Anterior cingulate cortex (tissue), 58 donors: Measurements from ENCODE around the gene SHC3.

ENCODE experiments used
- DNase-seq, 58 donors: peaks; one replicate each; lab custom pipeline; 2025; lab: John Stamatoyannopoulos, UW

The SHC3 gene

DNA sequence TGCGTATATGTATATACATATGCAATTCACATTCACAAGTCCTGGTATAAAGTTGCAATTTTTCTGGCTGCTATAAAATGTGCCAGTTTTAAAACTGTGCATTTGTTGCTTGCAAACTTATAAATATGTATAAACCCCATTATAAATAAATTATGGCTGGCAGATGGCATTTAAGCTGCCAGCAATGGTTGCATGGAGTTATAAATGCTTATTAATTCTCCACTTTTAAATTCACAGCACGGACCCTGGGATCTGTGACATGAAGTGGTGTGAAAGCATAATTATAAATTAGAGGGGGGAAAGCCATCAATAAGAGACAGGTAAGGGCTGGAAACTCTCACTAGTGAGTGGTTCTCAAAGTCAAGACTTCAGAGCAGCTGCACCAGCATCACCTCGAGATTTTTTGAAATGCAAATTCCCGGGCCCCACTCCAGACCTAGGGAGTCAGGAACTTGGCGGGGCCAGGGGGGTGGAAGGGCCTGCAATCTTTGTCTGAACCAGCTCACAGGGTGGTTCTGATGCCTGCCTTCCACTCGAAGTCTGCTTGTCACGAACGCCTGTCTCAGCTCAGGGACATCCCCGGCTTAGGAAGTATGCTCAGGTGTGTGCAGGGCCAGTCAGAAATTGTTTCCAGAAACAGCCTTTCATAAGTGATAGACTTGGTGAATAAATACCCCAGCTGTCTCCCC, 170.4 kb downstream of the SHC3 start:
- no peak for DNase-seq

DNA sequence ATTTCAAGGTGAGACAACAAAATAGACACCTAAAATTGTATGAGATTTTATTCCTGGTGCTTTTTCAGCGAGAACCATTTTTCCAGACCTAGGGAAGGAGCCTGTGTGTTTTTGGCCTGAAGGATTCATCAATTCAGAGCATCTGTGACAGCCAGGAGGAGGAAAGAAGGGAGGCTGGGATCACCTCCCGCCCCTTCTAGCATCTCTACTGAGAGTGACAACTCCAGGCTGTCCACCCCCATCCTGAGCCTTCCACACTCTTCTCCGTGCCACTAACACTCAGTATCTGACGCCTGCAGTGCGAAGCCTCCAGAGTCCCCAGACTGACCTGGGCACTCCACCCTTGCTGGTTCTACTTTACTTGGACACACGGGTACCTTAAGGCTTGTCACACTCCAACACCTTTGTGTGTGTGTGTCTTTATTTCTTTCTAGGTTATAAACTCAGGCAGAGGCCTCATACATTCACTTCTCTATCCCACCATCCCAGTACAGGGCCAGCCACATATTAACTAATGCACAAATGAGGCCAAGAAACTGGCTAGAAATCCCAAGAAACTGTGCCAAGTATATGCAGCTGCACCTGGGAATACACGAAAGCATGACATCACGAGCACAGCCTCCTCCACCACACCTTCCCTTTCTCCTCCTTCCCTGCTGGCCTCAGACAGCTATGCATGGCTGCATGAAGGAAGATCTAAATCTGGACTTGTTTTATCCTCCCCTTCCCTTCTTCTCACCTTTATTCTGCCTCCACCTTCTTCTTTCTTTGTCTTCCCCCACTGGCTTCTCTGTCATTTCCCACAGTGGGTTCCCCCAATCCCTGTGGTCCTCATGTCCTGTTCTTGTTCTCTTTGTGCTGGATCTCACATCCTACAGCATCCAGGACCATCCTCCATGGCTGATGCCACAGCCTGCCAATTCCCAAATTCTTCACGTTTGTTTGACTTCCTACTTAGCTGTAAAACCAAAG, 171.3 kb downstream of the SHC3 start:
- DNase-seq = peak in 1 of 58 donors; percentile 14

DNA sequence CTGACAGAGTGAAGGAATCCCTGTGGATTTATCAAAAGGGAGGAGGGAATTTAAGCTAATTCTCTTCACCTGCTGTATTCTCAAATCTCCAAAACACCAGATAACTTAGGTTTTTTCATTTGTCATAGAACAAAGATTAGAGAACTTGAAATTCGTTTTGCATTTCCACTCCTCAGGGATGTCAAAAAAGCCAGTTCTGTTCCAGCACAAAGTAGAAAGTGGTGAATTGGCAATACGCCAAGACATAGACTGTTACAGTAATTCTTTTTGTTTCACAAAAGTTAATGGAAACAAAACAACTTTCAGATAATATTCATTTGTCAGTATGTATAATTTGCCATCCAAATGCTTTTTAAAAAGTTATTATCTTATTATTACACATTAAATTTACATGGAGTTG, 172.4 kb downstream of the SHC3 start:
- no peak for DNase-seq

DNA sequence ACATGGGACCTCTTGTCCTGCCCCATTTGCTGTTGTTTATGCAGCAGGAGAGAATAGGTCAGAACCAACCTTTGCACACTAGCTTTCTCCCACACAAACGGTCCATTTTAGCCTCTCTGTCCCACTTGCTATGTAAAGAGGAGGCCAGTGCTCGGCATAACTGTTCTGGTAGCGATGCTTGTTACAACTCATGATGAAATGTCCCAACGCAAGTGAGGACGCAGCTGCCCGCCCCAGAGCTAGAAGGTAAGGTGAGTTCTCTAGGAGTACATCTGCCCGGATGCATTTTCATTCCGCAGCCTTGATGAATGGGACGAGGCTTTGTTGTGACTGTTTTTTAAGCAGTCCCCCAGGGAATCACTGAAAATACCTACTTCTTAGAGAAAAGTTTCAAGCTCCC, 173.3 kb downstream of the SHC3 start:
- no peak for DNase-seq

DNA sequence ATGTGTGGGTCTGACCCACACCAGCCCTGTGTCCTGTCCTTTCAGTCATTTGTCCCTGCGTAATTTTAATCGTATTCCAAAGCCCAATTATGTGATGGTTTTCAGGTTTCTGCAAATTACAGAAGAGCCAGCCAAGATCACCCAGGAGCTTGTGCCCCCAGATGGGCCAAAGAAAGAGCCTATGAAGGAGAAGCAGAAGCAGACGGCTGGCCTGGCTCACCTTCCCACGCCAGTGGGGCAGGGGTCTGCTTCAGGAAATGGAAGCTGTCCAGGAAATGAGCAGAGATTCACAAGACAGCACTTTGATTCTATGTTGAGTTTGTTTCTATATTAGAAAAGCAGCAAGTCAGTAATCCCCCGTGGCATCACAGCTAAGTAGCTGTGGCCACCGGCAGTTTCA, 175.6 kb downstream of the SHC3 start:
- no peak for DNase-seq

DNA sequence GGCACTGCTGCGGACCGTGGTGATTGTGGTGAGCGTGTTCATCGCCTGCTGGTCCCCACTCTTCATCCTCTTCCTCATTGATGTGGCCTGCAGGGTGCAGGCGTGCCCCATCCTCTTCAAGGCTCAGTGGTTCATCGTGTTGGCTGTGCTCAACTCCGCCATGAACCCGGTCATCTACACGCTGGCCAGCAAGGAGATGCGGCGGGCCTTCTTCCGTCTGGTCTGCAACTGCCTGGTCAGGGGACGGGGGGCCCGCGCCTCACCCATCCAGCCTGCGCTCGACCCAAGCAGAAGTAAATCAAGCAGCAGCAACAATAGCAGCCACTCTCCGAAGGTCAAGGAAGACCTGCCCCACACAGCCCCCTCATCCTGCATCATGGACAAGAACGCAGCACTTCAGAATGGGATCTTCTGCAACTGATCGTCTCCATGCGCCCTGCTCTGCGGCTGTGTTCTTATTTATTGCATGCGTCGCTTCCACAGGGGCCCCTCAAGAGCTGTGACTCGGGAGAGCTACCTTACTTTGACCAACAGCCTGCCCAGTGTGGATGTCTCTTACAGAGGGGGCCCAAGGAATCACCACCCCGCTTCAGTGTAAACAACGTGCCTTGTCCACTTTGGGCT, 176.6 kb downstream of the SHC3 start:
- no peak for DNase-seq

DNA sequence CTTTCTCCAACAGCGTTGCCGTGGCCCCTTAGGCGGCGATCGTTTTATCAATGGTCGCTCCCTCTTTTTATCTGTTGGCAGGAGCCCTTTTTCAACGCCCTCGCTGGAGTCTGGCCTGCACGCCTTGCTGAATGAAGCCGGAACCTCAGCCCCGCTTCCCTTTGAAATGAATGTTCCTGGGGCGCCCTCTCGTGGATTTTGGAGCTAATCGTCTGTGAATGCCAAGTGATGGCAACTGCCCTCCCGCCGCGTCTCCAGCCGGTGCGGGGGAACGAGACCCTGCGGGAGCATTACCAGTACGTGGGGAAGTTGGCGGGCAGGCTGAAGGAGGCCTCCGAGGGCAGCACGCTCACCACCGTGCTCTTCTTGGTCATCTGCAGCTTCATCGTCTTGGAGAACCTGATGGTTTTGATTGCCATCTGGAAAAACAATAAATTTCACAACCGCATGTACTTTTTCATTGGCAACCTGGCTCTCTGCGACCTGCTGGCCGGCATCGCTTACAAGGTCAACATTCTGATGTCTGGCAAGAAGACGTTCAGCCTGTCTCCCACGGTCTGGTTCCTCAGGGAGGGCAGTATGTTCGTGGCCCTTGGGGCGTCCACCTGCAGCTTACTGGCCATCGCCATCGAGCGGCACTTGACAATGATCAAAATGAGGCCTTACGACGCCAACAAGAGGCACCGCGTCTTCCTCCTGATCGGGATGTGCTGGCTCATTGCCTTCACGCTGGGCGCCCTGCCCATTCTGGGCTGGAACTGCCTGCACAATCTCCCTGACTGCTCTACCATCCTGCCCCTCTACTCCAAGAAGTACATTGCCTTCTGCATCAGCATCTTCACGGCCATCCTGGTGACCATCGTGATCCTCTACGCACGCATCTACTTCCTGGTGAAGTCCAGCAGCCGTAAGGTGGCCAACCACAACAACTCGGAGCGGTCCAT, 177.4 kb downstream of the SHC3 start:
- peak in 56 of 58 donors; percentile 27 to 91 (median 74) for DNase-seq

DNA sequence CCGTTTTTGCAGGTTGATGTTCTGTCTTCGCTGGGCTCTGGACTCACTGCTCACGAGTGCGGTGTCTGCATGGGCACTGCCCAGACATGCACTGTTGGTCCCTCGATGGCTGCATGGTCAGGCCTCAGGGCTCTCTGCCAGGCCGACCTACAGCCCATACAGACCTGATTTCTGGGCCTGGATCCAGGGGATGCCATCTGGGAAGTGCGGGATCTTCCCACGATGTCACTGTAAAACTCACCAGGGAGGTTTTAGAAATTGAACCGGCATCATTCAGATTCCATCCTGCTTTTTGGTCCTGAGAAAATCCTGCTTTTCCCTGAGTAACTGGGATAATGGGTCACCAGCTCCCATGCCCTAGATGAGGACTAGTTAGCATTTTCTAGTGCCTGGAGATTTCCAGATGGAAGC, 178.2 kb downstream of the SHC3 start:
- DNase-seq = peak in 1 of 58 donors; percentile 25

DNA sequence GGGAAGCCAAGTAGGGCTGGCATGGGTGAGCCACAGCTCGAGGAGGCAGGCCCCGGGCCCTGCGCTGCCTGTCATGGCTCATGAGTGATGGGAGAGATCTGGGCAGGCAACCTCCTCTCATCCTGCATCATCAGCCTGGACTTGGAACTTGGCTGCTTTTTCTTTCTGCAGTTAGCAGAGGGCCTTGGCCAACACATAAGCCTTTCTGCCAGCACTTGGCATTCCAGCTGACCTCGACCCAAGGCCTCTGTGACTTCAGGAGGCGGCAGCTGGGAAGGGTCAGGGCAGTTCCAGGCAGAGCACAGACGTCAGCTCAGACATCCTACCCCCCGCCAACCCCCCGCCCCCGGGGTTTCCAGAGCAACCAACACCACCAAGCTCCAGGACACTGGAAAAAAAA, 179.7 kb downstream of the SHC3 start:
- DNase-seq = peak in 11 of 58 donors; percentile 23 to 61 (median 39)

DNA sequence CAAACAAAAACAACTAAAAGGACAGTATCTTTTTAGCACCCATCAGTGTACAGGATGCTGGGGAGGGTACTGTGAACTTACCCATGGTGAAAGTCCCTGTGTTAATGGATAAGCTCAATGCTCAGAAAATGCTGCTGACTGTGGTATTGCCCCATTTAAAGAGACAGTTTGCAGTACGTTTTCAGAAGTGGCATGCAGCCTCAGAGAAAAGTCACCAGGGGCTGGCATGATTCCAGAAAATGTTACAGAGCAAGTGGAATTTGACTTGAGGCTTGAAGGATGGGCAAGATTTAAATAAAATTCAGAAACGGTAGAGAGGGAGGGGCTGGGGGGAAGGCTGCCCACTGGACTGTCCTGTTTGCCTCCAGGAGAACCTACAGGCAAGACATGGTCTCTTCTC, 180.1 kb downstream of the SHC3 start:
- no peak for DNase-seq

DNA sequence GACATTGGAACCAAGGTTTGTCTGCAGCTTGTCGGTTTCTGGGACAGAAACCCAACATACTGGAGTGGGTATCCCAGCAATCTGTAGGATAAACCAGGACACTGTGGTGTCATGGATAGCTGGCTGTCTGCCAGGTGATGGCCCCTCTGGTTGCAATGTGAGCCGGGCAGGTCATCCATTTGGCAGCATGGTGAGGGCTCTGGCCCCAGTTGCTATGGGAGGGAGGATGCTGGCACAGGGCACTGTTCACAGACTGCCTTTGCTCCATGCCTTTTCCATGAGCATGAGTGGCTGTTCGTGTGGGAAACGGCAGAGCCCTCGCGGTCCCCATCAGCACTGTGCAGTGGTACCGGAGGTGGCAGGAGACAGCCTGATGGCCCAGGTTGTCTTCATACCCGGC, 181.0 kb downstream of the SHC3 start:
- no peak for DNase-seq

DNA sequence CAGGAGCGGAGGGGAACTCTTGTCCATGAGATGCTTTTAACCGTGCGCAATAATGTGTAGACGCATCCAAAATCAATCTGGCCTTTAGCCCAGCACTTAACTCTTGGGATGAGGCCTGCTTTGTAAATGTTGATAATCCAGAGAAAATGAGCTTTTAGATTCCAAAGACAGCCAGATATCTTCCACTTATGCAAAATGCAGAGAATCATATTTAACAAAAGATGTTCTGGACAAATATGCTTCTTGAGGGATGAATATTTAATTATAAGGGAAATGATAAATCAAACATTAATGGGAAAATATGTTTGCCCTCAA, 181.7 kb downstream of the SHC3 start:
- DNase-seq = no peak

DNA sequence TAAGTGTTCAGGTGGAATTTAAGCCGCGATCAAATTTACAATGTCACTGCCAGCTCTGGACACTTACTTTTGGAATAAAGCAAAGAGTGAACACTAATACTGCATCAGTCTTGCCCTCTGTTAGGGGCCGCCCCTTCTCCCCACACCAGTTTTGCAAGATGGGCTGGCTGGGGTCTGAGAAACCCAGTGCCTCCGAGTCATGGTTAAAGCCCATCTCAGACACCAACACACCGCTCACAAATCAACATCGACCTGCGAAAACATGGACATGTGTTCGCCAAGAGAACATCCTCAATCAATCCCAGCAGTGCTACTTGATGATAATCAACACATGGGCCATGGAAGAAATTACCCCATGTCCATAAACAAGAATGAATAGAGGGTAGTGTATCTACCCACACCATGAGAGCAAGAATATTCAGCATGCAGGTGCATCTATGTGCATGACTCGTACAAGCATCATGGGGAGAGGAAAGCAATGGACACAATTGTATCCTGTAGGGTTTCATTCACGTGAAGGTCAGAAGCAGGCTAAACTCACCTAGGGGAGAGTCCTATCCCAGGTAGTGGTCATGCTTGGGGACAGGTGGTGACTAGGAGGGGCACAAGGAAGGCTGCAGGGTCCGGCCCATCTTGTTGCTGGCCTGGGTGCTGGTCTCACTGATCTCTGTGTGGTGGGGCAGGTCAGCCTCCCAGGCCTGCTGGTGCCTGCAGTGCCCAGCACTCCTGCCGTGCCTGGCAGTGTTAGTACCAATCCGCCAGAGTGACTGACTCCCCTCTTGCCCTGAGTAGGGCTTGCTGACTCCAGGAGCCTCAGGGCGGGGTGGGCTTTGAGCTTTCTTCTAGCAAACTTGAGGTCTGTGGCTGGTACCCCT, 182.3 kb downstream of the SHC3 start:
- DNase-seq = no peak

DNA sequence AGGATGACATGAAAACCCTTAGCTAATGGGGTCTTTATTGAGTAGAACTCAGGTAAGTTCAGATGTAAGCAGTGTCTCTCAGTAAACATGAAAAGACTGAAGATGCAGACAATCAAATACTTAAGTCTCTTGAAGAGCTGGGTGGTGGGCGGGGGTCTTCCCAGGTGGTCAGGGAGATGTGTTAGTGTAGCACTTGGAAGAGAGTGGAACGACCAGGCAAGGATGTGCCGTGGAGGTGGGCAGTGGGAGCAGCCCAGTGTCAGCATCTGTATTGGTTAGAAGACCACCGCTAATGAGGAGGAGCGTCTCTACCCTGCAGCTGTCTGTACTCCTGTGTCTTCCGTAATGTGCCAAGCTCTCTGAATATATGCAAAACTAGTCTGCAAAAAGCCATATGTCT, 183.0 kb downstream of the SHC3 start:
- DNase-seq = no peak

DNA sequence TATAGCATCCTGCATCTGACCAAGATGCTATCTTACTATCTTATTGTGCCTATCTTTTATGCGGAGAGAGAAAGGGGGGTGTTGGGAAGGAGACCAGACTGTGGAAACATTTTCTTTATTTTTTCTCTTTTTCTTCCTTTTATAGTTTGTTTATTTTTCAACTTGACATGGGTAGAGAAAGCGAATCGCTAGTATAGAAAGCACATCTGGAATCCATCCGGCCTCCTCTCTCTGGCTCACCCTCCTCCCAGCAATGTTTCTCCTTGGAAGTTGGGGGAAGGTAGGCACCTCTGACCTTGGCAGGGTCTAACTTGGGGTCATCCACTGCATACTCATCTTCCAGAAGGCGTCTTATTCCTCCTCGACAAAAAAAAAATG, 183.4 kb downstream of the SHC3 start:
- DNase-seq = no peak

DNA sequence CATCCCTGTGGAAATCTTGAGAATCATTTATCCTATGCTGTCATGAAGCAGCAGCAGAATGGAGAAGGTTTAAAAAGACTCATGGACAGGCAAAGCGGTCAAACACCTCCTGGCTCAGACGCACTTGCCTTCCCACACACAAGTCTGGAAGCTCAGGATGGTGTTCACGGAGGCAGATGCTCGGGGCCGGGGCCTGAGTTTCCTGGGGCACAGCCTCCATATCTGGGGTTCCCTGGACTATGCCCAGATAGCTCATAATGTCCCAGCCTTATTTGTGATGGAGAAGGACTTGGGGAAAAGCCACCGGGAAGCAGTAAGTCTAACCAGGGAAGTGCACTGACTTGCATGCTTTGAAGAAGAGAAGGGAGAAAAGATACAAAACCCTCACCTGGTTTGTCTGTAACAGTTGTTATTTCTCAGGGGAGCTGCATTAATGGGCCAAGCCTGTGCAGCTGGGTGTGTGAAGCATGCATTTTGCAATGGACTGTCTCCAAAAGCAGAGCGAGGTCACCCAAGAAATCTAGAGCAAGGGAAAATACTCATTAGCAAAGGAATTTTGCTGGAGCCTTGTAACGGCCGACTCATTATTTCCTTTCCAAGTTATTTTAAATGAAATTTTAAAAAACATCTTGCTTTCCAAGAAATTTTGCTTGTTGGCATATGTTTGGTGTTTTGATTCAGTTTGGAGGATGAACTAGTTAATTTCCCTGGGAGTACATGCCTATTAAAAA, 184.0 kb downstream of the SHC3 start:
- no peak for DNase-seq

DNA sequence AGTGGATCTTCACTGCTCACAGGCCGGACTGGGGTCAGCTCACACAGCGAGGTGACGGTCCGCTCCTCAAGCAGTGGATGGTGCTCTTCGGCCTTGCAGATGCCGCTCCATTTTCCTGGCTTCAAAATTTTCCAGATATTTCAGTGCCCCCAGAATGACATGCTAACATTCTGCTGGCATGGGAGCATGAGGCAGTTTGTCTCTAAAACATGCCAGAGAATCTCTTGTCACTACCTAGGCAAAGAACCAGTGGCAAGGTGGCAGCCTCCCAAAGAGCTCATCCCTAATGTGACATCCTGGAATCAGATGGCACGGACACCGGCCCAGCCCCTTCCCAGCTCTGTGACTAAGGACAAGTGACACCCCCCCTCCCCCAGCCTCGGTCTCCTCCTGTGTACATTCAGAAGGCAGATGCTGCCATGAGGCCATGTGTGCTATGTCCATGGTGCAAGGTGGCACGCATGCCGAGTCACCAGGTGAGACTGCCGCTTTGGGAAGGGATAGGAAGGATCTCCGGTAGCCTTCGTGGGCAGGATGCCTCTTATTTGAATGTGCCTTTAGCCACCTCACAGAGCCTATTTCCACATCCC, 184.7 kb downstream of the SHC3 start:
- DNase-seq = no peak

DNA sequence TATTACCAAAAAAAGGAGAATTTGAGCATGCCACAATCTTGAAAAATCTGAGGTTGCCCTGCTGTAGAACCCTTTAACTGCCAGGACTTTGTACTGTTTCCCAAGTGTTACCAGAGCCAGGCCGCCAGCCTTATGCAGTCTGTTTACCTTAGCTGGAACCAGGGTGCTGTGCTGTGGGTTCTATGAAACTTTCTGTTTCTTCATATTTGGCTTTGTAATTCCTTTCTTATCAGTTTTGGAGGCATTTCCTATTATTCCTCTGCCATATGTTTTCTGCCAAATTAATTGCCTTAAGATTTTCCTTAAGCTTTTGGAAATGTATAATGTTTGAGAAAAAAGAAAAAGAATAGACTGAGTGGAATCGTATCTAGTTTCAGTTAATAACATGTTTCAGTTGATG, 185.3 kb downstream of the SHC3 start:
- DNase-seq = no peak
